HCT116 (cell line): ENCODE measurements around the gene PLD6. TPM values are rescaled to one million over a fixed set of nuclear protein-coding genes. Genes with fewer than 3 reads are reported as not detected.

Source experiments
- ATAC-seq: fragments of 200-7000 bp; cut with Tn5 transposase; 2 replicates; pipeline ENCODE4 v1.9.1; 2020; ENCODE audit warnings: mild to moderate bottlenecking, moderate library complexity
- BruUV-seq: library from RNA; stranded (reverse); fragments of 400-500 nt; replicated peaks from 2 replicates; lab custom pipeline; 2021; lab: Mats Ljungman, UMichigan
- CTCF ChIA-PET: fragments of 300-600 bp; sonication (Branson Sonifier 250); formaldehyde crosslinking; loops from one replicate; lab custom pipeline; 2021; ENCODE audit warnings: antibody characterized with exemption; lab: Charles Lee
- POLR2A ChIA-PET: fragments of 300-600, 350-600 bp; sonication (Branson Sonifier 250); formaldehyde crosslinking; loops from one replicate; lab custom pipeline; 2021; ENCODE audit warnings: antibody characterized with exemption; lab: Charles Lee
- RAD21 ChIA-PET, 2 experiments: fragments of 300-600 bp; sonication (Branson Sonifier 250); formaldehyde crosslinking; loops; one replicate each; lab custom pipeline; 2023; ENCODE audit warnings: low total read pairs in 2 of 2; ENCODE audit not compliant: uncharacterized antibody in 2 of 2, unreplicated experiment in 2 of 2, low non-redundant PET in 1 of 2; lab: Charles Lee
- DNase-seq: peaks from one replicate; pipeline ENCODE4 v3.0.0-alpha.2; 2010; ENCODE audit warnings: low read depth, low spot score
- H2AFZ ChIP-seq: fragments of 200-600 bp; shearing (Covaris generic), sonication (generic); 2 replicates; pipeline ENCODE4 v1.6.1; 2017; ENCODE audit warnings: low read depth, mixed run types, mixed read lengths, antibody characterized with exemption, low read length; ENCODE audit not compliant: poor library complexity, severe bottlenecking
- H3K27ac ChIP-seq: 2 replicates; pipeline ENCODE4 v1.5.1; 2012; ENCODE audit warnings: low read depth, low read length
- H3K27me3 ChIP-seq: fragments of 200-600 bp; sonication (generic); 2 replicates; pipeline ENCODE4 v1.6.1; 2016; ENCODE audit warnings: mixed run types, low read length, mixed read lengths; ENCODE audit not compliant: insufficient read depth
- H3K36me3 ChIP-seq, 2 experiments: fragments of 200-500 bp in 1 of 2; fragments of 200-600 bp in 1 of 2; sonication (Bioruptor generic) in 1 of 2; sonication (generic) in 1 of 2; 2 replicates each; pipeline versions ENCODE4 v1.5.1 to v1.6.1; 2014 to 2016; ENCODE audit warnings: low read length in 2 of 2, inconsistent platforms in 1 of 2, mixed read lengths in 1 of 2, mixed run types in 1 of 2; ENCODE audit not compliant: insufficient read depth in 2 of 2, control insufficient read depth in 1 of 2
- H3K4me1 ChIP-seq, 2 experiments: fragments of 200-600 bp in 1 of 2; sonication (generic) in 1 of 2; 2 replicates each; pipeline versions ENCODE4 v1.5.1 to v1.6.1; 2012 to 2017; ENCODE audit warnings: low read length in 2 of 2, inconsistent platforms in 1 of 2, mild to moderate bottlenecking in 1 of 2, mixed read lengths in 1 of 2, mixed run types in 1 of 2, moderate library complexity in 1 of 2; ENCODE audit not compliant: insufficient read depth in 2 of 2, control insufficient read depth in 1 of 2
- H3K4me2 ChIP-seq: fragments of 200-600 bp; sonication (generic); 2 replicates; pipeline ENCODE4 v1.6.1; 2017; ENCODE audit warnings: mixed run types, low read length, mixed read lengths
- H3K4me3 ChIP-seq, 2 experiments: fragments of 200-600 bp in 1 of 2; sonication (generic) in 1 of 2; replicated peaks in 1 of 2; 2 replicates each; pipeline ENCODE4 v1.5.1; 2011 to 2016; ENCODE audit warnings: low read length in 2 of 2, control low read depth in 1 of 2, low read depth in 1 of 2, mild to moderate bottlenecking in 1 of 2, mixed read lengths in 1 of 2, mixed run types in 1 of 2
- H3K79me2 ChIP-seq: fragments of 200-600 bp; sonication (generic); 2 replicates; pipeline ENCODE4 v1.6.1; 2017; ENCODE audit warnings: mild to moderate bottlenecking, mixed run types, low read length, moderate library complexity, mixed read lengths; ENCODE audit not compliant: insufficient read depth
- H3K9ac ChIP-seq: fragments of 200-600 bp; sonication (generic); 2 replicates; pipeline ENCODE4 v1.6.1; 2016; ENCODE audit warnings: low read length, mixed read lengths
- H3K9me2 ChIP-seq: fragments of 200-600 bp; sonication (generic), shearing (Covaris generic); 2 replicates; pipeline ENCODE4 v1.6.1; 2017; ENCODE audit warnings: mixed run types, mild to moderate bottlenecking, moderate library complexity; ENCODE audit not compliant: insufficient read depth
- H3K9me3 ChIP-seq, 2 experiments: fragments of 200-500 bp in 1 of 2; fragments of 200-600 bp in 1 of 2; sonication (Bioruptor generic) in 1 of 2; sonication (generic) in 1 of 2; 2 replicates each; pipeline ENCODE4 v1.6.1; 2014 to 2017; ENCODE audit warnings: low read length in 2 of 2, mixed read lengths in 2 of 2, inconsistent platforms in 1 of 2, low read depth in 1 of 2, mild to moderate bottlenecking in 1 of 2, mixed run types in 1 of 2, moderate library complexity in 1 of 2; ENCODE audit not compliant: control insufficient read depth in 1 of 2, insufficient read depth in 1 of 2
- H4K20me1 ChIP-seq: fragments of 200-600 bp; sonication (generic), shearing (Covaris generic); 2 replicates; pipeline ENCODE4 v1.6.1; 2017; ENCODE audit warnings: mixed run types, mild to moderate bottlenecking, moderate library complexity; ENCODE audit not compliant: insufficient read depth
- CEBPB ChIP-seq: IDR thresholded peaks from 2 replicates; pipeline ENCODE4 v1.6.1; 2012; ENCODE audit warnings: low read depth
- EGR1 ChIP-seq: IDR thresholded peaks from 2 replicates; pipeline ENCODE4 v1.6.1; 2012; ENCODE audit warnings: low read depth
- ELF1 ChIP-seq: IDR thresholded peaks from 2 replicates; pipeline ENCODE4 v1.6.1; 2012; ENCODE audit warnings: low read depth, borderline replicate concordance
- EZH2 ChIP-seq: fragments of 200-600 bp; sonication (generic); IDR thresholded peaks from 2 replicates; pipeline ENCODE4 v1.6.1; 2017; ENCODE audit warnings: antibody characterized with exemption, mixed run types
- EZH2phosphoT487 ChIP-seq: fragments of 200-600 bp; IDR thresholded peaks from 2 replicates; pipeline ENCODE4 v1.6.1; 2018; ENCODE audit warnings: antibody characterized with exemption, borderline replicate concordance
- FOSL1 ChIP-seq: IDR thresholded peaks from 2 replicates; pipeline ENCODE4 v1.6.1; 2012; ENCODE audit warnings: low read depth
- POLR2A ChIP-seq: IDR thresholded peaks from 2 replicates; pipeline ENCODE4 v1.7.0; 2011; ENCODE audit warnings: borderline replicate concordance; ENCODE audit not compliant: insufficient read depth, insufficient read length; ENCODE audit errors: extremely low read depth
- RAD21 ChIP-seq: IDR thresholded peaks from 2 replicates; pipeline ENCODE4 v1.6.1; 2012; ENCODE audit warnings: low read depth, mild to moderate bottlenecking
- SIN3A ChIP-seq: IDR thresholded peaks from 2 replicates; pipeline ENCODE4 v1.6.1; 2012; ENCODE audit warnings: low read depth
- SP1 ChIP-seq: IDR thresholded peaks from 2 replicates; pipeline ENCODE4 v1.6.1; 2012; ENCODE audit warnings: low read depth
- SRF ChIP-seq: IDR thresholded peaks from 2 replicates; pipeline ENCODE4 v1.6.1; 2012; ENCODE audit warnings: low read depth
- TCF7L2 ChIP-seq: IDR thresholded peaks from 2 replicates; pipeline ENCODE4 v1.7.0; 2011; ENCODE audit warnings: borderline replicate concordance, inconsistent platforms; ENCODE audit not compliant: insufficient read depth, insufficient read length; ENCODE audit errors: extremely low read depth
- ZNF274 ChIP-seq: fragments of 200-500 bp; sonication (Bioruptor generic); IDR thresholded peaks from 2 replicates; pipeline ENCODE4 v1.6.1; 2014; ENCODE audit warnings: mild to moderate bottlenecking, low read depth, low read length, inconsistent platforms
- intact Hi-C: fragments of 100-400 bp; cut with micrococcal nuclease; formaldehyde crosslinking; loops from 2 replicates; pipeline ENCODE4 v1.10.0; 2022
- total RNA-seq: library from RNA; stranded (reverse); gene quantifications from one replicate; pipeline ENCODE4 v1.2.1, GENCODE V29; 2021; ENCODE audit not compliant: unreplicated experiment
- TF ChIP-seq, protein P1 (sequence below): IDR thresholded peaks from 2 replicates; pipeline ENCODE4 v1.6.1; 2012

The PLD6 gene
- total RNA-seq, 1 experiment from 2014 or later: 15.6 TPM

GRCh38 chr17:17153071-17153470, 53.1 kb downstream of the PLD6 start:
- Histone ChIP-seq H3K9me3 (no peaks in the 10 kb centered on the region), H3K9ac (no peak overlapping the region), H3K4me2 (no peak overlapping the region), H3K79me2 (peaks cover 3% of the 10 kb centered on the region; the same call in 1 of the 2 replicates), H3K36me3 (peaks cover 28 to 53% of the 10 kb centered on the region in 2 experiments), H3K27ac (no peak overlapping the region)
- CTCF ChIA-PET: interaction anchor here (0.6 kb wide), 1 partner anchor 66 kb away, joined by 3 read pairs; no protein-coding TSS in a partner anchor
- RAD21 ChIA-PET: no interaction called here
- intact Hi-C loops: no loop called here
- no peak for DNase-seq
- no TSS peak for BruUV-seq
- ATAC-seq: no peak
- no peak for TF ChIP-seq TCF7L2
- no peak for TF ChIP-seq CEBPB
- no peak for TF ChIP-seq RAD21
- TF ChIP-seq POLR2A: no peak
- no peak for TF ChIP-seq SP1
- TF ChIP-seq EGR1: no peak
- no peak for TF ChIP-seq ZNF274
- no peak for TF ChIP-seq EZH2phosphoT487
- no peak for TF ChIP-seq SRF
- no peak for TF ChIP-seq EZH2
- TF ChIP-seq, protein P1, sequence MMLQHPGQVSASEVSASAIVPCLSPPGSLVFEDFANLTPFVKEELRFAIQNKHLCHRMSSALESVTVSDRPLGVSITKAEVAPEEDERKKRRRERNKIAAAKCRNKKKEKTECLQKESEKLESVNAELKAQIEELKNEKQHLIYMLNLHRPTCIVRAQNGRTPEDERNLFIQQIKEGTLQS: no peak
- TF ChIP-seq, all 23 proteins: peak for 0
- H3K27me3 ChIP-seq: no peaks in the 10 kb centered on the region
- H3K9me2 ChIP-seq: no peaks in the 10 kb centered on the region
- no peak overlapping the region for H2AFZ ChIP-seq
- H3K4me3 ChIP-seq: no peak overlapping the region
- POLR2A ChIA-PET: no interaction called here
- no peaks in the 10 kb centered on the region for H4K20me1 ChIP-seq
- H3K4me1 ChIP-seq: peaks cover 2 to 29% of the 10 kb centered on the region in 2 experiments; a peak in 2 of 4 replicates

- CTCF ChIA-PET: no interaction called here
- RAD21 ChIA-PET: no interaction called here
- peaks cover 34 to 59% of the 10 kb centered on the region in 2 experiments for H3K36me3 ChIP-seq
- intact Hi-C loops: no loop called here
- H3K79me2 ChIP-seq: peaks cover 3% of the 10 kb centered on the region; the same call in 1 of the 2 replicates
- POLR2A ChIA-PET: no interaction called here
- H3K9me2 ChIP-seq: no peaks in the 10 kb centered on the region
- H3K27ac ChIP-seq: peak overlapping the region; percentile 25; the same call in 1 of the 2 replicates
- peaks cover 2 to 29% of the 10 kb centered on the region in 2 experiments; a peak in 2 of 4 replicates for H3K4me1 ChIP-seq
- H3K9me3 ChIP-seq: no peaks in the 10 kb centered on the region
- no peak overlapping the region for H3K4me3 ChIP-seq
- no peak overlapping the region for H3K9ac ChIP-seq
- H4K20me1 ChIP-seq: no peaks in the 10 kb centered on the region; the same call in 1 of the 2 replicates
- no peak for DNase-seq
- no peak overlapping the region for H2AFZ ChIP-seq
- ATAC-seq: no peak
- H3K4me2 ChIP-seq: peak overlapping the region; percentile 34; the same call in 1 of the 2 replicates
- no peaks in the 10 kb centered on the region for H3K27me3 ChIP-seq
- no peak for TF ChIP-seq SIN3A
- TF ChIP-seq ZNF274: no peak
- TF ChIP-seq EGR1: no peak
- TF ChIP-seq, protein P1: no peak
- TF ChIP-seq ELF1: no peak
- no peak for TF ChIP-seq FOSL1
- BruUV-seq: no TSS peak
These were observed 53.7 kb downstream of the PLD6 start for GRCh38 chr17:17152385-17152784.
